Right renal cortex interstitium (tissue), 3 donors: ENCODE results near the gene NCK2. TPM values are rescaled to one million over a fixed set of nuclear protein-coding genes. Genes with fewer than 3 reads are reported as not detected.

Experiments
- DNase-seq, 3 donors: peaks; one replicate each; pipeline ENCODE4 v3.0.0-alpha.2; 2013; ENCODE audit warnings: low read depth in 3 of 3, low spot score in 2 of 3
- polyA plus RNA-seq, 3 donors: library from polyadenylated mRNA; unstranded; fragments of 120-200 nt; gene quantifications; one replicate each; pipeline ENCODE4 v1.2.1, GENCODE V29; 2013; ENCODE audit not compliant: insufficient read length in 3 of 3

NCK2 gene
- polyA plus RNA-seq, 3 donors, result 62.5 to 67.7 (median 64.8) TPM

- DNase-seq, result no peak
Measured at GRCh38 chr2:105841551-105841950, 96.8 kb downstream of the NCK2 start.

GRCh38 chr2:105842555-105842954, 97.8 kb downstream of the NCK2 start:
- DNase-seq, result no peak

DNA sequence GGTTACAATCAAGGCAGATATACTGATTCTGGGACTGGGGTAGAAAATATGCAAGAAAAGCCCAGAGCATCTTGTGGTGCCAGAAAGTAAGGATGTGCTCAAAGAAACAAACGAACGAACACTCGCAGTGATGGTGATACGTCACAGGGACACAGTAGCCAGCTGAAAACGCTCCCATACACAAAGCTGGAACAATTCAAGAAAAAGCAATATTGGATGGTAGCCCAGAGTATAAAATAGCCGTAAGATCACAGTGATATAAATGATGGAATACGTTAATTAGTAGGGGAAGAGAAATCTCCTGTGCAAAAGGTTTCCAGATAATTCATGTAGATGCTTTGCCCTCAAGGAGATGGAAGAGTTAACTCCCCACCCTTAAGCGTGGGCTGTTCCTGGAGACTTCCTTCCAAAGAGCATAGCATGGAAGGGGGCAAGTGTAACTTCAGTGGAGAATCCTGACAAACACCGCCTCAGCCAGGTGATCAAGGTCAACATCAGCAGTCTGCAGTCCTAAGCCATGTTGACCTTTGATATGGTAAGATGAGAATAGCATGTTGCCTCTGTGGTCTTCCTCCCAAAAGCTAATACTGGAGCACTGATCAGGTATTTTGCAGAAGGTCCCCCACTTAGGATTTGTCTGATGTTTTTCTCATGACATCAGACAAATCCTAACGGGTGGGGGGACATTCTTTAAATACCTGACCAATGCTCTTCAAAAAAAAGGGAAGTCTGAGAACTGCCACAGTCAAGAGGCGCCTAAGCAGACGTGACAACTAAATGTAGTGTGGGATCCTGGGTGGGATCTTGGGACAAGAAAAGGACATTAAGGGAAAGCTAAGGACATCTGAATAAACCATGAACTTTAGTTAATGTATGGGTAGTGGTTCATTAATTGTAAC, 99.0 kb downstream of the NCK2 start:
- no peak for DNase-seq

DNA sequence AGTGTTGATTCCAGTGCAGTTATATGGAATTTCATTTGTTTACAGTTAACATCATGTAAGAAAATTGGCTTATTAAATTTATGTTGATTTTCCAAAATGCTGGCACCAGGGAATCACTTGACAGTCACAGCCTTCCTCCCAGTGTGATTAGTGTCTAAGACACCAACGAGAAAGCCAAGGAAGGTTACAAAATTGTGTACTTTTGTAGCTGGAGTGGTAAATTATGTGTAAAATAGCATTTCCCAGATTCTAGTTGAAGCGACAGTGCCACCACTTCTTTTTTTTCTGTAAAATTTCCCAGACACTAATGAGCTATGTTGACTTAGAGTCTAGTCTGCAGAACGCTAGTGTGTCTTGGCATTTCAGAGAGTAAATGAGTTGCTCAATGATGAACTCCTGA, 101.3 kb downstream of the NCK2 start:
- DNase-seq, result no peak

DNA sequence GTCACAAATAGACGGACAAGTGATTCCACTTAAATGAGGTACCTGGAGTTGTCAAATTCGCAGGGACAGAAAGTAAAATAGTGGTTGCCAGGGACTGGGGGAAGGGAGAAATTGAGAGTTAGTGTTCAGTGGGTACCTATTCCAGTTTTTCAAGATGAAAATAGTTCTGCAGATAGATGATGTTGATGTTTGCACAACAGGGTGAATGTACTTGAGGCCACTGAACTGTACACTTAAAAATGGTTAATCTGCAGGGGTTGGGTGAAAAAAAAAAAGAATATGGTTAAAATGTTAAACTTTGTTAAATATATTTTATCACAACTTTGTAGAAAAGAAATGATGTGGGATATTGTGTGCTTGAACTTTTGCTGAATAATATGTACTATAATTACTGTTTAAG, 102.3 kb downstream of the NCK2 start:
- DNase-seq, result no peak

DNA sequence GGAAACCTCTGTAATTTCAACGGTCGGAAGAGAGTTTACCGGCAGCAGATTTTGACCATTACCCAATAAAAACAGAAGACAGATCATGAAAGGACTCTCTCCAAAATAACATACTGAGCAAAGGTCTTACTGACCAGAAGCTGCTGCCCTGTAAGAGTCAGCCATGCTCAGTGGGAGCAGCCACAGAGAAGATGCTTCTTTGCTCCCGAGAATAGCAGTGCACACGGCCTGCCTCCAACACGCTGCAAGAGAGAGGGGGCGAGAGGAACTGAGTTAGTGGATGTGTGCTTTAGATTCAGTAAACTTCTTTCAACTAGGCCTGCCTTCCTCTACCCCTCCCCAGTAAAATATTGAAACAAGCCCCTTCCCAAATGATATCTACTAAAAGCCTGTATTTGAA, 103.7 kb downstream of the NCK2 start:
- DNase-seq, result no peak

DNA sequence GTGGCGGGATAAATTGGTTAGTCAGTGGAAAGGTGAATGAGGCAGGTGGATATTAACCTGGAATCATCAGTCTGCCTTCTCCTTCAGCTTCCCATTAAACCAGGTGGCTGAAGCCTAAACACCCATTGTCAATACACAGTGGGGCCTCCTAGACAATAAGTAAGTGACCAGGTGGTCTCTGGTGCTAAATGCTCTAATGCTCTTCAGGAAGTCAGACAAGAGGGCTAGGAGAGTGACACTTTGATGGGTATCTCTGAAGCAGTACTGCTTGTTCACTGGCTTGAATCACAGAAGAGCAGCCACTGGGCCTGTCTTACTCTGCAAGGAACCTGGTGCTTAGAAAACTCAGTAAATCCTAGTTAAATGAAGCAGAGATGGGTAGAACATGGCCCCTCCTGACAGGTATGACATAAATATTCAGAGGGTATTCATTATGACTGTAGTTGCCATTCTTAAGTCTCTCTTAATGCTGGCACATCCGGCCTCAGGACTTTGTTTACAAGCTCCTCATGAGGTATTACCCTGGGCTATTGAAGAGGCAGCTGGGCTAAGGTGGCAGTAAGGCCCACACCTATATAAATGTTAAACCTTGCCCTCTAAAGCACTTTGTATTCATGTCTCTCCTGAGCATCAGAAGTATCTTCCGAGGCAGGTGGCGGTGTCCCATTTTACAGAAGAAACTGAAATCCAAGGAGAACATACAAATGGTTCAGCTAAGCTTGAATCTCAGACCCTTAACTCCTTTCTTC, 104.9 kb downstream of the NCK2 start:
- DNase-seq, result no peak

DNA sequence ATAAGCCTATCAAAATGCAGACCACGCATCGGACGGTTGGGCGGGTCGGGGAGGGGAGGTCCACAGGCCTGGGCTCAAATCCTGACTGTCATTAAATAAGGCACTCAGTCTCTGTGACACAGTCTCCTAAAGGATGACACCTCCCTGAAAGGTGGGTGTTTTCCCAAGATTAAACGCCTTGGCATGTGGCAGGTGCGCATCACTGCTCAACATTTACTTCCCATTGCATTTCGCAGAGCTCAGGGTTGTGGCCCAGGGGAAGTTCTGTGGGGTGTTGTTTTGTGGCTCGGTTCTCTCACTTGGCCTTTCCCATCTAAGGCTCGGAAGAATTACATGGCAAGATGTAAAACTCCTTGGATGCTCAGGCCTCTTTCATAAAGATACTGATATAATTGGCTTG, 107.4 kb downstream of the NCK2 start:
- no peak for DNase-seq

DNA sequence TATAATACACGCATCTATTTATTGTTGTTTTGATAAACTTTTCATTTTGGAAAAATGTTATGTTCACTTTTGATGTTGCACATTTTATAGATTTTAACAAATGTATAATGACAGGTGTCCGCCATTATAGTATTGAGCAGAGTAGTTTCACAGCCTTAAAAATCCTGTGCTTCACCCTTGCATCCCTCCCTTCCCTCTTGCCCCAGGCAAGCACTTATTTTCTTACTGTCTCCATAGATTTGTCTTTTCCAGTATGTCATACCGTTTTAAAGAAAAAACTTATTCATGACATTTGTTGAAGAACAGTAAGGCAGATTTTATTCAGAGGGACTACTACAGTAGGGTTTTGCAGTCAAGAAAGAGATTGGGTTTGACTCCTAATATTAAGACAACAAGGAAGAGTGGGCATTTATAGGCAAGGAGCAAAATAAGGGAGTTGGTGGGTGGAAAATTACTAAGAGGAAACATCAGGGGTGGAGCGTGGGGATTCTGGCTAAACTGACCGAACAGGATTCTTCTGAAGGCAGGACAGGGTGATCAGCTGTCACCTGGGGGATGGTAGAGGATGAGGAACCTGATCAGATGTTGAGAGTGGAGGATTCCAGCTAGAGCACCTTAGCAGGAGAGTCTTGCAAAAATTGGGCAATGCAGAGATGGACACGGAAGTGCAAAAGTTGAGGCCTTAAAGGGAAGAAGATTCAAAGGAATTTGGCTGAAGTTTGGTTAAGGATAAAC, 108.8 kb downstream of the NCK2 start:
- DNase-seq, result no peak

DNA sequence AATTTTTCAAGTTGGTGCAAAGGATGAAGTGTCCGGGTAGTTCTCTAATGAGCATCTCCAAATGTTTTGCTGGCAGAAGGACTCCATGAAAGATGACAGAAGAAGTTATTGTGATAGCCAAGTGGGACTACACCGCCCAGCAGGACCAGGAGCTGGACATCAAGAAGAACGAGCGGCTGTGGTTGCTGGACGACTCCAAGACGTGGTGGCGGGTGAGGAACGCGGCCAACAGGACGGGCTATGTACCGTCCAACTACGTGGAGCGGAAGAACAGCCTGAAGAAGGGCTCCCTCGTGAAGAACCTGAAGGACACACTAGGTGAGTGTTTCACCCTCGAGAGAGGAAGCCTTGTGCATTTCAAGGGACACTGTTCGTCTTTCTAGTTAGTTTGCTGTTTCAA, 110.3 kb downstream of the NCK2 start:
- no peak for DNase-seq

DNA sequence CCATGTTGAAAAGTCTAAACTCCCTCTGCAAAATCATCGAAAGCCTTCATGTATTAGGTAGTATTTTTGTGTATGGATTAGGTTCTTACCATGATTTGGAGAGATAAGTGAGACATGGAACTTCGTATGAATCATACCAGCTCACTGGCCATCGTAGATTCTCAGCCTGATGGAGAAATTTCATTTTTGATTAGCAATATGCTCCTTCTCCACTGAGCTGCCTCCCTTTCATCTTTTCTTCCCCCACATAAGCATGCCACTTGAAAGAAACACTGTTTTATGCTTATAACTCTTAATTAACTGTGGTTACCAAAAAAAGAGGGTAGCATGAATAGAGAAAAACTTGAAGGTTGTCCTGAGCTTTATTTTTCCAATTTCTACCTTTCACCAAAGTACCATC, 111.9 kb downstream of the NCK2 start:
- DNase-seq, result no peak

DNA sequence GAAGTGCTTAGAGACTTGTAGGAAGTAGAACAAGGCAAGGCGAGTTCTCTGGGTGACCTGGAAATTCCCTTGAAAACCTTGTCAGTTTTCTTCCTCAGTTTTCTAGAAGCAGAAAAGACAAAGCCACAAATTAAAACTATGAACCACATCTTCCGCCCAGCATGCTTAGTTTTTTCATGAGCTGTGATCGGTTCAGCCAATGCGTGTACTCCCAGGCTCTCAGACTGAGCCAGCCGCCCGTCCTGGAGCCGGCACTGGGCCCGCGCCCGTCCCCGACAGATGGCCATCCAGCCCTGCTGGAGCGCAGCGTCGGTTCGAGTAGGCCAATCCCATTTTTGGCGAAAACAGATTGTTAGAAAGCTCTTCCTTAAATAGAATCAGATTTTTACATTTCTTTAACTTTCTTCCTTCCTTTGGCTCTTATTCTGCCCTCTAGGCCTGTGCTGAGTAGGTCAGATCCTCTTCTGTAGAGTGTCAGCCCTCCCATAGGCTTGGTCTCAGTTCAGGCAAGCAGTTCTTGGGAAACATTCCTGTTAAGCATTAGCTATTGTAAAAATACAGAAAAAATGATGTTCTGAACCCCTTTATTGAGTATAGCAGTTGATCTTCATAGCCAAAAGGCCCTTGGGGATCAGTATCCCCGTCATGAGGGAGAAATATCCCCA, 112.5 kb downstream of the NCK2 start:
- no peak for DNase-seq

DNA sequence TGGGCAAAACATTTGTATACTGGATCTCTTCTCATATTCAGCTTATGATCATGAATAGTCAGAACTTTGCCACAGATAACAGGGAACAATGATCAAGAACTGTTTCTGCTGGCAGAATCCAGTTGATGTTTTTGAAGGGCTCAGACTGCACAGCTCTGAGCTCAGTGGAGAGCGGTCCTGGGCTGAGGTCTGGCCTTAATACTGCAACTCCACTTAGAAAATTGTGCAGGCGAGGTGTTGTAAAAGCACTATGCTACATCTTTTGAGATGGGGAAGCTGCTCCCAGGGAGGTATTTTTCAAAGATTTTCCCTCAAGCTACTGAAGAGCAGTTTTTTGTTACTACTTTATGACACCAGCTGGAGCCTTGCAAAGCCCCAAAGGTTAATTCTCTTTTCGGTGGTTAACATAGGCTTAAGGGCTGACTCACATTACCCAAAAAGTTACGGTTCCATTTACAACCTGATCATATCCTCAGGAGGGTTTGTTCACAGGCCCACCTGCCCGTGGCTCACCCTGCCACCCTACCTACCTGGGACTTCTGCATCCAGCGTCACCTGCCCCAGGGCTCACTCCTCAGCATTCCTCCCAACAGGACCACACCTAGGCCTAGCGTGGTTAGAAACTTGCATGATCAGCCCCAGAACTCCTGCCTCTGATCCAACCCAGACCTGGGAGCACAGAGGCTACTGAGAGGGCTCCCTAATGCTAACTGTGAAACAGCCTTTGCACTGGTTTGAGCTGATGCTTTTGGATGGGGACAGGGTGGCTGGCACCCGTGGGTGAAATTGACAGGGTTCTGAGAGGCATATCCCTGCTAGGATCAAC, 114.4 kb downstream of the NCK2 start:
- DNase-seq, result no peak

DNA sequence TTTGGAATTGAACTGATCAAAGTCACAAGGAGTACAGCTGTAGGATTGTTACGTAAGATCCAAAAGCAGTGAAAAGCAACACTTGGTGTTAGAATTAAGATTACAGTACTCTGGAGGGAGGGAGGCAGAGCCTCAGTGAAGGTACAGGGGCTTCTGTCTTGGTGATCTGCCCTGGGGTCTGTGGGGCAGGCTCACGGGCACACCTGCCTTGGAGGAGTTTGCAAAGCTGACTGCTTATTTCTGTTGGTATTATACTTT, 114.9 kb downstream of the NCK2 start:
- no peak for DNase-seq

DNA sequence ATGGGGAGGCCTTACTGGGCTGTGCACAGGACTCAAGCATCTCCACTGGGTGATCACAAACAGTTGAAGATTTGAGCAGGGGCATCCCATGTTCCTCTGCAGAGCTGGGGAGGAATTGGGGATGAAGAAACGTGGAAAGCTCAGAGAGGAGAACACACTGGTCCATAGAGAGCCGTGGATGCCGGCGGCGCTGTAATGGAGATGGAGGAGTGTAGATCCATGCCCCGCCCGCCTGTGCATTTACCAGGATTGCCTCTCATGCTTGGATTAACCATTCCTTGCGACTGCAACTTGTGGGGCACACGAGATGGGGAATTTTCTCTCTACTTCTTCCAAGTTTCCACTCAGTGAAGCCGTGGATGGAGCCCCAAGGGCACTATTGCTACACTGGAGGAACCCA, 115.9 kb downstream of the NCK2 start:
- DNase-seq, result no peak

DNA sequence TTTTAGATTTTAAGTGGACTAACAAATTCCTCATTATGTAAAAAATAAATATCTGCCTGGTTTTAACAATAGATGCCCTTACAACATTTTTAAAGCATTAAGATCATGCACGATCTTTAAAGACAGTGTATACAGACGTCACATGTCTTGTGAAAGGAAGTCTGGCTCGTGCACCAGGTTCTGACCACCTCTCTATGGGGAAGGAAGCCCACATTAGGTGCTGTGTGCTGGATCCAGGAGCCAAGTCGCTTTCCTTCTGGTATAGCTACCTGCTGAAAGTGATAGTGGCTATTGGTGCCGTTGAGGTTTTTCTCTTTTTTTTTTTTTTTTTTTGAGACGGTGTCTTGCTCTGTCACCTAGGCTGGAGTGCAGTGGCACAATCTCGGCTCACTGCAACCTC, 116.5 kb downstream of the NCK2 start:
- no peak for DNase-seq

DNA sequence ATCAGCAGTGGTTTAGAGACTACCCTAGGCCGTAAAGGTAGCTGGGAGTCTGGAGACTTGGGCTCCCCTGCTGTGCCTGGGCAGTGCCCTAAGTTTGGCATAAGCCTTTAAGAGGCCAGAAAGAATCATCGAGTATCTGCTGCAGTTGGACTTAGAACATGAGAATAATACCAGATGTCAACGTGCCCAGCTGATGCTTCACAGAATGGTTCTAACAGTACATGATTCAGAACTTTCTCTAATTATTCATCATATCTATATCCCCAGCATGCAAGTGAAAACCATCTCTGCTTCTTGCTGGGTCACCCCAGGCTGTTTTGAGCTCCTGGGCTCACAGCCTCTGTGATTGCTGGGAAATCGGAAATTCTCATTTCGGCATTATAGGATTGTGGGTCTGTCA, 118.1 kb downstream of the NCK2 start:
- no peak for DNase-seq

DNA sequence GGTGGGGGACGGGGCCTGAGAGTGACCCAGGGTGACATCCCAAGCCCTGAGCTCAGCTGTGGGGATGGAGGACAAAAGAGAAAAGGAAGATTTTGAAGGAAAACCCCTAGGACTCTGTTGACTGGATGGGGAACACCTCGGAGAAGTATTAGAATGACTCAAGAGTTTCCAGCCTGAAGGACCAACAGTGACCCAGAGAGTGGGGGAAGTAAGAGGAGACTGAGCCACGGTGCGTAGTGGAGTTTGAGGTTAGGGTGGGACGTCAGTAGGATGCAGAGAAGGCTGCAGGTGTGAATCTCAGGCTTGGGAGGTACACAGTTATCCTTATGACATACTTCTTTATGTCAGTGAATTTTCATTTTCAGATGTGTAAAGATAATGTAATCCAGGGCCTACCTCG, 119.5 kb downstream of the NCK2 start:
- DNase-seq, result no peak

DNA sequence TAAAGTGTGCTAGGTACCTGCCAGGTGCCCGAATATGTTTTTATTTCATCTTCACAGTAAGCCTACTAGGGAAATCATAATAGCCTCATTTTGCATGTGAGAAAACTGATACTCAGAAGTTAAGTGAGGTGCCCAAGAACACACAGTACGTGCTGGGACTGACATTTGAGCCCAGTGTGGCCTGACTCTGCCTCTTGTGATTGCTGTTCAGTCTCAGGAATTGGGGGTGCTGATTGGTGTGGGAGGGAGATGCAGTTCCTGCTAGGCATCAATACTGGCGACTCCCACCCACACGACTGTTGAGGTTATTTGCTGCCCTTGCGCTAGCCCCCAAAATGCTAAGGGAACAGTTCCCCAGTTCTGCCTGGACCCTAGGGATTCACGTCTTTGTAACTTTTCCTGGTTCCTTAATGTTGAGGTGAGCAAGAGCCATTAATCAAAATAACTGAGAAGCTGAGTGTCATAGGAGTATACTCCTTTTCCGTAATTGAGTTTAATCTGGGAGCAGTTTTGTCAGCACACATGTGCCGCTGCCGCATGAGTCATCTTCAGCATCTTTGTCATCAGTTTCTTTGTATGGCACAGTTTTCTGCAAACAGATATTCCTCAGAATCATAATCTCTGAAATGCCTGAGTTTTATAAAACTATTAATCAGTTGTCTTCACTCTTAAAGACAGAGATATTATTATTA, 120.7 kb downstream of the NCK2 start:
- no peak for DNase-seq
